ENCODE data around the gene SLC7A1.
A peak's percentile ranks its signal among the peaks of the same experiment; 100 is the strongest.

SLC7A1 gene

GRCh38 chr13:29548722-29549121, 46.8 kb downstream of the SLC7A1 start:
- TF ChIP-seq, protein P1, sequence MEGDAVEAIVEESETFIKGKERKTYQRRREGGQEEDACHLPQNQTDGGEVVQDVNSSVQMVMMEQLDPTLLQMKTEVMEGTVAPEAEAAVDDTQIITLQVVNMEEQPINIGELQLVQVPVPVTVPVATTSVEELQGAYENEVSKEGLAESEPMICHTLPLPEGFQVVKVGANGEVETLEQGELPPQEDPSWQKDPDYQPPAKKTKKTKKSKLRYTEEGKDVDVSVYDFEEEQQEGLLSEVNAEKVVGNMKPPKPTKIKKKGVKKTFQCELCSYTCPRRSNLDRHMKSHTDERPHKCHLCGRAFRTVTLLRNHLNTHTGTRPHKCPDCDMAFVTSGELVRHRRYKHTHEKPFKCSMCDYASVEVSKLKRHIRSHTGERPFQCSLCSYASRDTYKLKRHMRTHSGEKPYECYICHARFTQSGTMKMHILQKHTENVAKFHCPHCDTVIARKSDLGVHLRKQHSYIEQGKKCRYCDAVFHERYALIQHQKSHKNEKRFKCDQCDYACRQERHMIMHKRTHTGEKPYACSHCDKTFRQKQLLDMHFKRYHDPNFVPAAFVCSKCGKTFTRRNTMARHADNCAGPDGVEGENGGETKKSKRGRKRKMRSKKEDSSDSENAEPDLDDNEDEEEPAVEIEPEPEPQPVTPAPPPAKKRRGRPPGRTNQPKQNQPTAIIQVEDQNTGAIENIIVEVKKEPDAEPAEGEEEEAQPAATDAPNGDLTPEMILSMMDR (IDR thresholded peaks at IDR 0.05; ENCODE audit: low read depth, low read length, missing control alignments): no peak
- no peak for DNase-seq (ENCODE audit: extremely low read depth, low read depth)
- no peak overlapping the region for H3K4me3 ChIP-seq (replicated peaks; ENCODE audit: low read depth, low read length)

GRCh38 chr13:29547153-29547552, 48.3 kb downstream of the SLC7A1 start:
- DNase-seq (ENCODE audit: extremely low read depth, low read depth): no peak
- H3K4me3 ChIP-seq (replicated peaks; ENCODE audit: low read depth, low read length): no peak overlapping the region
- TF ChIP-seq, protein P1 (IDR thresholded peaks at IDR 0.05; ENCODE audit: low read depth, low read length, missing control alignments): no peak

GRCh38 chr13:29546662-29547061, 48.8 kb downstream of the SLC7A1 start:
- no peak for DNase-seq (ENCODE audit: extremely low read depth, low read depth)
- no peak overlapping the region for H3K4me3 ChIP-seq (replicated peaks; ENCODE audit: low read depth, low read length)
- TF ChIP-seq, protein P1 (IDR thresholded peaks at IDR 0.05; ENCODE audit: low read depth, low read length, missing control alignments): no peak

DNA sequence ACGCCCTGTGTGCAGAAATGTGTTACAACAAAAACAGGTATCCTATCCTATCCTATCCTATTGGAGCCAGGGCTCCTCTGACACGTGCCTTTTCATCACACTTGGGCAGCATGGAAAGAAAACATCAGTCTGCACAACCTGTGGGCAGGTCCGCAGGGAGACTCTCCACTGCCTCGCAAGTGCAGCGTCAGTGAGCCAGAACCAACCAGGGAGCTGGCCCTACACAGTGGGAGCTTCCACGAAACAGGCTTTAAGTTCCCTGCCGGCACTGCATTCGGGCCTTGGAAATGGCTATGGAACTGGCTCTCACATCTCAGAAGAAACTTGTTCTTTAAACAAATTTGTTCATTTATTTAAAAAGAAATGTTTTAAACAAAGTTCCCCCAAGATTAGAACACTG, 49.5 kb downstream of the SLC7A1 start:
- H3K4me3 ChIP-seq (replicated peaks; ENCODE audit: low read depth, low read length): no peak overlapping the region
- TF ChIP-seq, protein P1 (IDR thresholded peaks at IDR 0.05; ENCODE audit: low read depth, low read length, missing control alignments): no peak
- no peak for DNase-seq (ENCODE audit: extremely low read depth, low read depth)

DNA sequence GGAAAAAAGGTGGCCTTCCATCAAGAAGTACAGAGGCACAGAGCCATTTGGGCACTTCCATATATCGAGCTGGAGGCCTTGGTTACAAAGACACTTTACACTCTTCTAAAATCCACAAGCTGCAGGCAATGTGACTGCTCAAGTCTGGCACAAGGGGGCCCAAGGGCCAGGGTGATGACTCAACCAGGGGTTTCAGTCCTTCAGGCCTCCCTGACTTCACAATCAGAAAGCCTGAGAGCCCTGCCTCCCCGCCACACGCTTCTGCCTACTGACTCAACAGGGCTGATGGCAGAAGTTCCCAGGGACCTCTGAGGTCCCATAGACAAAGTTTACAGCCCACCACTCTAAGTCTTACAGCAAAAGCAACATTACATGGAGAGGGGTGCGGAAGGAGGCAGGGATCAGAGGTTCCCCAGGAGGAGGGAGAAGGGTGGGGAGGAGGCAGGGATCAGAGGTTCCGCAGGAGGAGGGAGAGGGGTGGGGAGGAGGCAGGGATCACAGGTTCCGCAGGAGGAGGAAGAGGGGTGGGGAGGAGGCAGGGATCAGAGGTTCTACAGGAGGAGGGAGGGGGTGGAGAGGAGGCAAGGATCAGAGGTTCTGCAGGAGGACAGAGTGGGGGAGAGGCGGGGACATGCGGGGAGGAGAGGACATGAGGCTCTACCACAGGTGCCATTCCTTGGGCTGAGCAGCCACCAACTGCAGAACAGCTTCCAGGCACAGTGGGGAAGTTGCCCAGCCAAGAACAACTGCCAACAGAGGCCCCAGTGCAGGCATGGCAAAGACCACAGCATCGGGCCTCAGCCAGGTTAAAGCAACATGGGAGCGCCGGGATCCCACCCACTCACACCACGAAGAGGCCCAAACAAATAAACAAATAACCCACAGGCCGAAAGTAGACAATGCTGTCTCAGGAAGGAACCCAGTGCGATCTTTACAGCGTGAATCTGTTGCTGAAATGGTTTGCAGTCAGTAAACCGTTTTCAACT, 52.0 kb downstream of the SLC7A1 start:
- DNase-seq (ENCODE audit: extremely low read depth, low read depth): no peak
- TF ChIP-seq, protein P1 (IDR thresholded peaks at IDR 0.05; ENCODE audit: low read depth, low read length, missing control alignments): peak; percentile 5
- H3K4me3 ChIP-seq (replicated peaks; ENCODE audit: low read depth, low read length): no peak overlapping the region

GRCh38 chr13:29542381-29542780, 53.1 kb downstream of the SLC7A1 start:
- no peak for DNase-seq (ENCODE audit: extremely low read depth, low read depth)
- H3K4me3 ChIP-seq (replicated peaks; ENCODE audit: low read depth, low read length): no peak overlapping the region
- TF ChIP-seq, protein P1 (IDR thresholded peaks at IDR 0.05; ENCODE audit: low read depth, low read length, missing control alignments): no peak
